ENCODE data around the gene STMP1. TPM values are rescaled to one million over a fixed set of nuclear protein-coding genes. Genes with fewer than 3 reads are reported as not detected.

Gene STMP1
- total RNA-seq, 1 donor from 2014 or later, result 29.7 TPM

DNA sequence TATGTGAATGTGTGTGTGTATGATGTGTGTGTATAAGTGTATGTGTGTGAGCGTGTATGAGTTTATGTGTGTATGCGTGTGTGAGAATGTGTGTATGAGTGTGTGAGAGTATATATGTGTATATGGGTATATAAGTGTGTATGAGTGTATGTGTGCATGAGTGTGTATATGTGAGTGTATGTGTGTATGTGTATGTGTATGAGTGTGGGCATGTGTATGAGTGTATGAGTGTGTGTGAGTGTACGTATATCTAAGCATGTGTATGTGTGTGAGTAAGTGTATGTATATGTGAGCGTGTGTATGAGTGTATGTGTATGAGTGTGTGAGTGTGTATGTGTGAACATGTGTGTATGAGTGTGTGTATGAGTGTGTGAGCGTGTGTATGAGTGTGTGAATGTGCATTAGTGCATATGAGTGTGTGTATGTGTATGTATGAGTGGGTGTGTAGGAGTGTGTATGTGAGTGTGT is 52.8 kb downstream of the STMP1 start:
- Mint-ChIP-seq H3K27me3 (ENCODE audit: low read depth, unreplicated experiment) (no peaks in the 10 kb centered on the region), H3K4me3 (ENCODE audit: unreplicated experiment) (no peak overlapping the region), H3K36me3 (ENCODE audit: low read depth, unreplicated experiment) (no peaks in the 10 kb centered on the region), H3K27ac (ENCODE audit: unreplicated experiment) (no peak overlapping the region), H3K9me3 (ENCODE audit: unreplicated experiment) (no peaks in the 10 kb centered on the region), H3K4me1 (ENCODE audit: low read depth, unreplicated experiment) (peaks cover 17% of the 10 kb centered on the region)
- peaks cover 31% of the 10 kb centered on the region for H3K4me1 ChIP-seq (ENCODE audit: insufficient read depth, low read length)
- no peaks in the 10 kb centered on the region for H3K79me2 ChIP-seq (ENCODE audit: insufficient read depth, low read length)
- DNase-seq (ENCODE audit: low read depth) (no peak), FAIRE-seq (no peak)
- TF ChIP-seq EZH2 (IDR thresholded peaks at IDR 0.05; ENCODE audit: insufficient read depth, low read length), result no peak
- no peak for TF ChIP-seq CTCF (IDR thresholded peaks at IDR 0.05; ENCODE audit: insufficient read depth, low read depth, low read length)
- H3K36me3 ChIP-seq (ENCODE audit: insufficient read depth, low read length), result no peaks in the 10 kb centered on the region
- H3K27me3 ChIP-seq (ENCODE audit: insufficient read depth, low read length), result no peaks in the 10 kb centered on the region
- H3K9ac ChIP-seq (ENCODE audit: low read length), result peak overlapping the region; percentile 56
- H4K20me1 ChIP-seq (ENCODE audit: insufficient read depth, low read length), result no peaks in the 10 kb centered on the region
- H2AFZ ChIP-seq (ENCODE audit: low read depth, low read length), result peak overlapping the region; percentile 54
- no peaks in the 10 kb centered on the region for H3K9me3 ChIP-seq (ENCODE audit: insufficient read depth, low read depth, low read length)
- peak overlapping the region; percentile 77 for H3K4me2 ChIP-seq (ENCODE audit: low read length)
- no peak overlapping the region for H3K27ac ChIP-seq (ENCODE audit: low read depth, low read length)
- H3K4me3 ChIP-seq (ENCODE audit: insufficient read depth, low read depth, low read length), result no peak overlapping the region

GRCh38 chr7:135715673-135716072 is 53.4 kb downstream of the STMP1 start:
- H3K4me2 ChIP-seq (ENCODE audit: low read length), result no peak overlapping the region
- Mint-ChIP-seq H3K4me1 (ENCODE audit: low read depth, unreplicated experiment) (peaks cover 17% of the 10 kb centered on the region), H3K4me3 (ENCODE audit: unreplicated experiment) (no peak overlapping the region), H3K9me3 (ENCODE audit: unreplicated experiment) (no peaks in the 10 kb centered on the region), H3K36me3 (ENCODE audit: low read depth, unreplicated experiment) (no peaks in the 10 kb centered on the region), H3K27me3 (ENCODE audit: low read depth, unreplicated experiment) (peaks cover under 1% of the 10 kb centered on the region), H3K27ac (ENCODE audit: unreplicated experiment) (no peak overlapping the region)
- no peak overlapping the region for H3K4me3 ChIP-seq (ENCODE audit: insufficient read depth, low read depth, low read length)
- no peak overlapping the region for H2AFZ ChIP-seq (ENCODE audit: low read depth, low read length)
- H3K27ac ChIP-seq (ENCODE audit: low read depth, low read length), result no peak overlapping the region
- H4K20me1 ChIP-seq (ENCODE audit: insufficient read depth, low read length), result no peaks in the 10 kb centered on the region
- H3K9me3 ChIP-seq (ENCODE audit: insufficient read depth, low read depth, low read length), result no peaks in the 10 kb centered on the region
- H3K27me3 ChIP-seq (ENCODE audit: insufficient read depth, low read length), result no peaks in the 10 kb centered on the region
- no peaks in the 10 kb centered on the region for H3K79me2 ChIP-seq (ENCODE audit: insufficient read depth, low read length)
- no peak for FAIRE-seq
- no peak overlapping the region for H3K9ac ChIP-seq (ENCODE audit: low read length)
- H3K4me1 ChIP-seq (ENCODE audit: insufficient read depth, low read length), result peaks cover 31% of the 10 kb centered on the region
- no peak for DNase-seq (ENCODE audit: low read depth)
- TF ChIP-seq CTCF (IDR thresholded peaks at IDR 0.05; ENCODE audit: insufficient read depth, low read depth, low read length), result no peak
- TF ChIP-seq EZH2 (IDR thresholded peaks at IDR 0.05; ENCODE audit: insufficient read depth, low read length), result no peak
- no peaks in the 10 kb centered on the region for H3K36me3 ChIP-seq (ENCODE audit: insufficient read depth, low read length)

DNA sequence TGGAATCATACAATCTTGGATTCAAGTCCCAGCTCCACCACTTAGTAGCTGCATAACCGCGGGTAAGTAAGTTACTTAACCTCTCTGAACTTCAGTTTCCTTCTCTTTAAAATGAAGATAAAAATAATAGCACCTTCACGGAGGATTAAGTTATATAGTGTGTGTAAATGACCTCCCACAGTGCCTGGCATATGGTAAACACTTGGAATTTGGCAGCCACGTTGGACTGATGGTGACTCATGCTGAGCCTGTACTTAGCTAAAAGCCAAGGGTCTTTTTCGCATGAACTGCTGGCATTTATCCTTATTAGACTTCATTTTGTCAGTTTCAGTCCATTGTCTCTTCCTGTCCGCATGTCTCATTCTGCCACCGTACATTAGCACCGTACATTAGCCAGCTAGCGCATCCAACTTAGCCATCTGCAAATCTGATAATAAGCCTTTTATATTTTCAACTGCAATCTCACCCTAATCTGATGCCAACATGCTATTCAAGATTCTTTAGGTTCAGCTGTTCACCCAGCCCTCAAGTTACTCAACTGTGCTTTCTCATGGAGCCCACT is 54.4 kb downstream of the STMP1 start:
- Mint-ChIP-seq H3K36me3 (ENCODE audit: low read depth, unreplicated experiment) (no peaks in the 10 kb centered on the region), H3K4me1 (ENCODE audit: low read depth, unreplicated experiment) (peaks cover 17% of the 10 kb centered on the region), H3K27me3 (ENCODE audit: low read depth, unreplicated experiment) (peaks cover 2% of the 10 kb centered on the region), H3K4me3 (ENCODE audit: unreplicated experiment) (no peak overlapping the region), H3K27ac (ENCODE audit: unreplicated experiment) (no peak overlapping the region), H3K9me3 (ENCODE audit: unreplicated experiment) (no peaks in the 10 kb centered on the region)
- Histone ChIP-seq H2AFZ (ENCODE audit: low read depth, low read length) (peak overlapping the region; percentile 9), H3K36me3 (ENCODE audit: insufficient read depth, low read length) (no peaks in the 10 kb centered on the region), H3K9ac (ENCODE audit: low read length) (no peak overlapping the region), H3K9me3 (ENCODE audit: insufficient read depth, low read depth, low read length) (no peaks in the 10 kb centered on the region), H3K27me3 (ENCODE audit: insufficient read depth, low read length) (no peaks in the 10 kb centered on the region), H3K4me1 (ENCODE audit: insufficient read depth, low read length) (peaks cover 31% of the 10 kb centered on the region), H3K4me2 (ENCODE audit: low read length) (peak overlapping the region; percentile 55), H4K20me1 (ENCODE audit: insufficient read depth, low read length) (no peaks in the 10 kb centered on the region), H3K79me2 (ENCODE audit: insufficient read depth, low read length) (no peaks in the 10 kb centered on the region), H3K27ac (ENCODE audit: low read depth, low read length) (peak overlapping the region; percentile 5), H3K4me3 (ENCODE audit: insufficient read depth, low read depth, low read length) (no peak overlapping the region)
- FAIRE-seq, result peak; percentile 32
- DNase-seq (ENCODE audit: low read depth), result peak; percentile 87
- TF ChIP-seq CTCF (IDR thresholded peaks at IDR 0.05; ENCODE audit: insufficient read depth, low read depth, low read length) (no peak), EZH2 (IDR thresholded peaks at IDR 0.05; ENCODE audit: insufficient read depth, low read length) (no peak)

Data from astrocyte (in vitro differentiated cells and primary cell).